Astrocyte (in vitro differentiated cells and primary cell): ENCODE results near the gene STK24. TPM values are rescaled to one million over a fixed set of nuclear protein-coding genes. Genes with fewer than 3 reads are reported as not detected.

Source experiments
- total RNA-seq: library from RNA; stranded (reverse); gene quantifications from 2 replicates; pipeline ENCODE4 v1.2.1, GENCODE V29; 2021

The STK24 gene
- total RNA-seq, 1 donor from 2014 or later: 96.1 TPM

Other genes with a start within 250 kb of the STK24 start
- not detected in 2 replicates for gene SLC15A1, start 175.6 kb upstream of the STK24 start, total RNA-seq